GM19099 (cell line): ENCODE results near the gene TBXA2R.

ENCODE experiments used
- POLR2A ChIP-seq: IDR thresholded peaks from 3 replicates; pipeline ENCODE4 v1.6.1; 2011; ENCODE audit warnings: low read depth; ENCODE audit not compliant: insufficient read length; ENCODE audit errors: extremely low read depth

Gene TBXA2R

GRCh38 chr19:3565139-3565538 lies 41.5 kb downstream of the TBXA2R start:
- TF ChIP-seq POLR2A, result no peak

GRCh38 chr19:3563709-3564524 lies 42.8 kb downstream of the TBXA2R start:
- no peak for TF ChIP-seq POLR2A

GRCh38 chr19:3557461-3558248 lies 49.0 kb downstream of the TBXA2R start, which contains the start of gene MFSD12:
MFSD12 (minus strand) TSS chr19:3557586; CDS start chr19:3557403, 183 bp downstream.
- peak; percentile 78 for TF ChIP-seq POLR2A

- no peak for TF ChIP-seq POLR2A
These were observed 49.7 kb downstream of the TBXA2R start for GRCh38 chr19:3556978-3557460.

- TF ChIP-seq POLR2A, result no peak
These were observed 50.2 kb downstream of the TBXA2R start for GRCh38 chr19:3556423-3556977.

GRCh38 chr19:3555653-3556422 lies 50.8 kb downstream of the TBXA2R start:
- TF ChIP-seq POLR2A, result no peak

- no peak for TF ChIP-seq POLR2A
These were observed 52.2 kb downstream of the TBXA2R start for GRCh38 chr19:3554254-3555083.

- TF ChIP-seq POLR2A, result no peak
These were observed 54.9 kb downstream of the TBXA2R start for GRCh38 chr19:3551792-3552095.

- TF ChIP-seq POLR2A, result no peak
These were observed 55.5 kb downstream of the TBXA2R start for GRCh38 chr19:3550947-3551791.

GRCh38 chr19:3549816-3550215 lies 56.9 kb downstream of the TBXA2R start:
- TF ChIP-seq POLR2A, result no peak

GRCh38 chr19:3548606-3549005 lies 58.1 kb downstream of the TBXA2R start:
- no peak for TF ChIP-seq POLR2A

GRCh38 chr19:3547767-3548282 lies 58.9 kb downstream of the TBXA2R start:
- TF ChIP-seq POLR2A, result no peak

- TF ChIP-seq POLR2A, result no peak
These were observed 59.4 kb downstream of the TBXA2R start for GRCh38 chr19:3547301-3547731.
